Ishikawa (cell line): ENCODE data around the gene OSM.

Source experiments
- CEBPB ChIP-seq: IDR thresholded peaks from 2 replicates; pipeline ENCODE4 v1.6.1; 2012
- CREB1 ChIP-seq: IDR thresholded peaks from 2 replicates; pipeline ENCODE4 v1.6.1; 2012; ENCODE audit warnings: low read depth
- EP300 ChIP-seq: IDR thresholded peaks from 2 replicates; pipeline ENCODE4 v1.6.1; 2012; ENCODE audit warnings: borderline replicate concordance
- FOXM1 ChIP-seq: IDR thresholded peaks from 2 replicates; pipeline ENCODE4 v1.6.1; 2012; ENCODE audit warnings: low read depth, borderline replicate concordance
- MAX ChIP-seq: IDR thresholded peaks from 2 replicates; pipeline ENCODE4 v1.6.1; 2012
- NFIC ChIP-seq: IDR thresholded peaks from 2 replicates; pipeline ENCODE4 v1.6.1; 2012
- RAD21 ChIP-seq: IDR thresholded peaks from 2 replicates; pipeline ENCODE4 v1.6.1; 2012; ENCODE audit warnings: low read depth
- REST ChIP-seq: IDR thresholded peaks from 2 replicates; pipeline ENCODE4 v1.6.1; 2012; ENCODE audit warnings: low read depth, mild to moderate bottlenecking
- TAF1 ChIP-seq: IDR thresholded peaks from 2 replicates; pipeline ENCODE4 v1.6.1; 2012; ENCODE audit warnings: low read depth, mild to moderate bottlenecking
- TCF12 ChIP-seq: IDR thresholded peaks from 2 replicates; pipeline ENCODE4 v1.6.1; 2012; ENCODE audit warnings: low read depth
- TEAD4 ChIP-seq: IDR thresholded peaks from 2 replicates; pipeline ENCODE4 v1.6.1; 2012
- YY1 ChIP-seq: IDR thresholded peaks from 2 replicates; pipeline ENCODE4 v1.6.1; 2012; ENCODE audit warnings: low read depth

- TF ChIP-seq EP300 (no peak), RAD21 (no peak), CEBPB (no peak), TAF1 (no peak), CREB1 (no peak), REST (no peak), NFIC (no peak), YY1 (no peak), MAX (no peak), TCF12 (no peak), TEAD4 (no peak), FOXM1 (no peak)
These were observed 19.1 kb downstream of the OSM start for GRCh38 chr22:30247561-30247960.
